Fibroblast of the aortic adventitia (primary cell): ENCODE measurements around the gene RHOC. TPM values are rescaled to one million over a fixed set of nuclear protein-coding genes. Genes with fewer than 3 reads are reported as not detected.
A peak's percentile ranks its signal among the peaks of the same experiment; 100 is the strongest.
"Not testable (repeated sequence)": the region's sequence is repeated elsewhere in the genome, so short reads cannot be mapped to it uniquely, and the experiment has no call there.

Source experiments
- DNase-seq: peaks from one replicate; pipeline ENCODE4 v3.0.0-alpha.2; 2010; ENCODE audit warnings: low read depth
- H3K4me3 ChIP-seq: 2 replicates; pipeline ENCODE4 v1.5.1; 2011; ENCODE audit warnings: low read depth, mild to moderate bottlenecking, control low read depth, low read length, moderate library complexity
- CTCF ChIP-seq: IDR thresholded peaks from 2 replicates; pipeline ENCODE4 v1.5.1; 2011; ENCODE audit warnings: mild to moderate bottlenecking, low read length, control low read depth, inconsistent platforms; ENCODE audit not compliant: insufficient read depth
- total RNA-seq: library from RNA; depleted of rRNA; stranded (reverse); fragments of >200 nt; gene quantifications from 2 replicates; pipeline ENCODE4 v1.2.3, GENCODE V29; 2012; ENCODE audit warnings: low replicate concordance

The RHOC gene
- total RNA-seq, 1 donor: 471 TPM

- no peak for DNase-seq
- peak; percentile 1 for TF ChIP-seq CTCF
- H3K4me3 ChIP-seq: no peak overlapping the region
Measured at GRCh38 chr1:112722601-112723510, 15.9 kb upstream of the RHOC start.

- H3K4me3 ChIP-seq: no peak overlapping the region
- no peak for TF ChIP-seq CTCF
- DNase-seq: no peak
Measured at GRCh38 chr1:112721966-112722524, 15.1 kb upstream of the RHOC start.

GRCh38 chr1:112721294-112721693 lies 14.4 kb upstream of the RHOC start:
- not testable (repeated sequence) for DNase-seq, H3K4me3 ChIP-seq

GRCh38 chr1:112720800-112721199 lies 13.9 kb upstream of the RHOC start:
- DNase-seq: no peak
- no peak overlapping the region for H3K4me3 ChIP-seq
- no peak for TF ChIP-seq CTCF

GRCh38 chr1:112719706-112720105 lies 12.8 kb upstream of the RHOC start:
- DNase-seq: no peak
- H3K4me3 ChIP-seq: no peak overlapping the region
- no peak for TF ChIP-seq CTCF

- peak; percentile 90 for TF ChIP-seq CTCF
- DNase-seq: peak; percentile 59
- peak overlapping the region; percentile 41 for H3K4me3 ChIP-seq
Measured at GRCh38 chr1:112718691-112719418, 11.9 kb upstream of the RHOC start.

GRCh38 chr1:112717263-112717873 lies 10.4 kb upstream of the RHOC start:
- no peak for TF ChIP-seq CTCF
- no peak overlapping the region for H3K4me3 ChIP-seq
- no peak for DNase-seq
